HG03280 (cell line): ENCODE measurements around the gene NTSR1.
"Not testable (repeated sequence)": the region's sequence is repeated elsewhere in the genome, so short reads cannot be mapped to it uniquely, and the experiment has no call there.

ENCODE experiments used
- ATAC-seq: cut with Tn5 transposase; IDR thresholded peaks from one replicate; pipeline ENCODE4 v1.9.1; 2021; ENCODE audit warnings: mild to moderate bottlenecking, moderate library complexity; ENCODE audit not compliant: unreplicated experiment

Gene NTSR1

GRCh38 chr20:62671765-62672164 is 36.9 kb upstream of the NTSR1 start:
- no peak for ATAC-seq

DNA sequence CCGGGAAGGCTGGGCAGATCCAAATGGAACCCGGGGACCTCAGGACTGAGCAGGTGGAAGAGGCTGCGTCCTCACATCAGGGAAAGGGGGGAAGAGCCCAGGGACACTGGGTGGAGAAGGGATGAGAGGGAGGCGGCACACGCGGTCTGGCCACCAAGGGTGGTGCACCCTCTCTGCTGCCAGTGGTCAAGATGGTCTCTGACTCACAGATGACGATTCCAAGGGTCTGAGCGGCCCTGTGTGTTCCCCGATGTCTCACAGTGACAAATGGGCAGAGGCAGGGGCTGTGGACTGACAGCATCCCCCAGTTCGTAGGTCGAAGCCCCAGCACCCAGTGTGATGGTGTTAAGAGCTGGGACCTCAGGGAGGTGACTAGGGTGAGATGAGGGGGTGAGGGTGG is 34.3 kb upstream of the NTSR1 start:
- ATAC-seq, result no peak

GRCh38 chr20:62675156-62675876 is 33.3 kb upstream of the NTSR1 start:
- no peak for ATAC-seq

GRCh38 chr20:62675877-62676260 is 32.8 kb upstream of the NTSR1 start:
- ATAC-seq, result no peak

- ATAC-seq, result no peak
Measured at GRCh38 chr20:62676976-62677375, 31.7 kb upstream of the NTSR1 start.

DNA sequence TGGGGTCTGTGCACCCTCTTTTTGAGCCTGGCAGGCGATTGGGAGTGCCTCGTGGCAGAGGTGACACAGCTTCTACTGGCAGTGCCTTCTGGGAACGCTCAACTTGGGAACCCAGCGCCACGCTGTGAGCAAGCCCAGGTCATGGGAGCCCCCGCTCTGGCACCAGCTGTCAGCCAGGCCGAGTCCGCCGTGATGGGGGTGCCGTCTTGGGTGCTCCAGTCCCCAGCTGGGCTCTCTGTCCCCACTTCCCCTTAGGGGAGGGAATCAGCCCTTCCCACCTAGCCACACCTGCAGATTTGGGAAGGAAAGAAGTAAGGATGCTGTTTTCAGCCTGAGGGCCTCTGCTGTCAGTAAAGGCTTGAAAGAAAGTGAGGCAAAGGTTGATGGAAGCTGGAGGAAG is 31.0 kb upstream of the NTSR1 start:
- ATAC-seq, result no peak

DNA sequence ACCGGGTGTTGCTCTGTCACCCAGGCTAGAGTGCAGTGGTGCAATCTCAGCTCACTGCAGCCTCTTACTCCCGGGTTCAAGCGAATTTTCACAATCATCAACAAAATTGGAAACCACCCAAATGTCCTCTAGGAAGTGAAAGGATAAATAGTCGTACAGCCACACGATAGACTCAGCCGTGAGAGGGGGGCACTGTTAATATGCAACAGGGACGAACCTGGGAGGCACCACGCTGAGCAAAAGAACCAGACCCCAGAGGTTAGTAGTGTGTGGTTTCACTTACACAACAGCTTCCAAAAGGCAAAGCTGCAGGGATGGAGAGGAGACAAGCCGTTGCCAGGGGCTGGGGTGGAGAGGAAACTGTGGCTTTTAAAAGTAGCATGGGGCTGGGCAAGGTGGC is 30.1 kb upstream of the NTSR1 start:
- no peak for ATAC-seq

GRCh38 chr20:62679978-62680589 is 28.6 kb upstream of the NTSR1 start:
- no peak for ATAC-seq

- ATAC-seq, result no peak
Measured at GRCh38 chr20:62682912-62683517, 25.6 kb upstream of the NTSR1 start.

GRCh38 chr20:62683660-62684322 is 24.8 kb upstream of the NTSR1 start:
- not testable (repeated sequence) for ATAC-seq

GRCh38 chr20:62684981-62685380 is 23.7 kb upstream of the NTSR1 start:
- ATAC-seq, result no peak

DNA sequence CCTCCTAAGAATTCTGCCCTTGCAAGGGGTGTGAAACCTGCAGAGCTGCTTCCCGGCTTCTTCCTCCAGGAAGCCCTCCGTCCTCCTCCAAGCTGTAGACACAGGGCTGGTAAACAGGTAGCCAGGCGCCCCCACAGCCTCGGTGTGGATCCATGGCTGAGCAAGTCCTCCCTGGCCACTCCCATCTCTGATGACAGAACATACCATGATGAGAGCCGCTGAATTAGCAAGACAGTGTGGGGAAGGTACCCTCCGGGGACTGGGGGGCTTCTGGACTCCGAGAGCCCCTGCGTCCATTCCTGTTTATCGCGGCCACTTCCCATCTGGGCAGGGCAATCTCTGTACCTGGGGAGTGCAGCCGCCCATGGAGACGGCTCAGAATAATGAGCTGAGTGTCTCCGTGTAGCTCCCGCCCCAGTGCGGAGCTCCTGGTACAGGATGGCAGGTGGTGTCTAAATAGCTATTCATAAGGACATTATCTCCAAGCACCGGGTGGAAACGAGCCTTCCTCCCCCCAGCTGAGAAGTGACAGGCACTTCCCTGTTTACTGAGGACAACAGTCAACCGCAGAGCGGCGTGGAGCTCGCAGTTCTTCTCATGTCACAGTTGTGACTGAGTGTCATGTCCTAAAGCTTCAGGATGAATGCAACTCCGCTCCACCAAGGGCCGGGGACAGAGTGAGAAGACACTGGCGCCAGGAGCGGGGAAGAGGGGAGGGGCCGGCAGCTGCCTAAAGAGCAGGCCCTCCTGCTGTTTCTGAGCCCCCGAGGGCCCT is 22.7 kb upstream of the NTSR1 start:
- ATAC-seq, result no peak

DNA sequence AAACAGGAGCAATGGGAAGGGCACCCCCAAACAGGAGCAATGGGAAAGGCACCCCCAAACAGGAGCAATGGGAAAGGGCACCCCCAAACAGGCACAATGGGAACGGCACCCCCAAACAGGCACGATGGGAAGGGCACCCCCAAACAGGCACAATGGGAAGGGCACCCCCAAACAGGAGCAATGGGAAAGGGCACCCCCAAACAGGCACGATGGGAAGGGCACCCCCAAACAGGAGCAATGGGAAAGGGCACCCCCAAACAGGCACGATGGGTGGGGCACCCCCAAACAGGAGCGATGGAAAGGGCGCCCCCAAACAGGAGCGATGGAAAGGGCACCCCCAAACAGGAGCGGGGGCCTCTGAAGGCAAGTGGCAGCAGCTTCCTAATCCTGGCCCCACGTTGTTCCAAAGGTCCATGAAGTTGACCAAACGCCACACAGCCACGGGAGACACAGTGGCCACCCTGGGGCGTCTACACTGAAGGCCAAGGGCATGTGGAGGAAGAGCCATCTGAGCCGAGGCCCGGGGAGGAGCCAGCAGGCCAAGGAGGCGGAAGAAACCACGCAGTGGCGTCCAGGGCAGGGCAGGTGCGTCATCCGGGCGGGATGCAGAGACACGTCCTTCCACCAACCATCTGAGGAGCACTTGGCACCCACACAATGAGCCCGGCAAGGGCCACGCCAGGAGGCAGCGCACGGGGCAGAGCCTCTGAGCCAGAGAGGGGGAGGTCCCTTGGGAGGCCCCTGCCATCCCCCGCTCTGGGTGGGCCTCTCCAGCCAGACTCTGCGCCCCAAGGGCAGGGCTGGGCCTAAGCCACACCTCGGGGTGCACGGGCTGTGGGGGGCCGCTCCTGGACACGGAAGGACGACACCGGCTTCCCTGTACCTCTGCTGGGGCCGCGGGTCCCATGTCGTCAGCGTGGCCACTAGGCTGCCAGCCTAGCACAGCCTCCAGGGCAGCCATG is 21.5 kb upstream of the NTSR1 start:
- ATAC-seq, result no peak

DNA sequence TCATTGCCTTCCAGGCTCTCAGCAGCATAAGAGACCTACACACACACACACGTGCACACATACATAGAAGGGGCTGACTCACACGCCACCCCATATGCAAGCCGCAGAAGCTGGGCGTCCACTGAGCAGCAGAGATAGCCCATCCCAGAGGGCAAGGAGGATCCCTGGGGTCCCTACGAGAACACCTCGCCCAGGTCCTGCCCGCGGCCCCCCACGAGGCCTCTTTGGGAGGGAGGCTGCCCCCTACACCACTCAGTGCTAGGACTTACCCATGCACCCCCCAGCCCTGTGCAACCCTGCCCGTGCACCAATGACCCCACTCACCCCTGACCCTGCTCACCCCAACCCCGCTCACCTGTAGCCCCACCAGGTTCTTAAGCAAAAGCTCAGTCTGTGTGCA is 20.6 kb upstream of the NTSR1 start:
- no peak for ATAC-seq

DNA sequence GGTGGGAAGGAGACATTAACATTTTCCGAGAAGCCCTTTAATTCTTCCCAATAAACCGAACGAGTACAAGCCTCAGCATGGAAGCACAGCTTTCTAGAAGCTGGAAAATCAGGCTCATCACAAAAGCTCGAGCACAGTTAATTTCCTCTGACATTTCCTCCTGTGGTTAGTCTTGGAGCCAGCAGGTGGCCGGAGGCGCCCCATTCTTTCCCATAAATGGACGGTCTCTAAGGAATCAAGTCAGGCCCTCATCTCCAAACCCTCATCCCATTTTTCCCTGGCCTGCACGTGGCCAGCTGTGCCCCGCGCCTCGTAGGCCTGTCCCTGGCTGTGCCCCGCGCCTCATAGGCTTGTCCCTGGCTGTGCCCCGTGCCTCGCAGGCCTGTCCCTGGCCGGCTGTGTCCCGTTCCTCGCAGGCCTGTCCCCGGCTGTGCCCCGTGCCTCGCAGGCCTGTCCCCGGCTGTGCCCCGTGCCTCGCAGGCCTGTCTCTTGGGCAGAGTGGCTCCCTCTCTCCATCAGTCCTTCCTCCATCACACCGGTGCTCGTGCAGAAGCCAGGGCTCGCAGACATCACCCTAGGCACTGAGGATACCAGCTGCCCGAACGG is 19.7 kb upstream of the NTSR1 start:
- no peak for ATAC-seq

GRCh38 chr20:62689861-62690260 is 18.8 kb upstream of the NTSR1 start:
- no peak for ATAC-seq

DNA sequence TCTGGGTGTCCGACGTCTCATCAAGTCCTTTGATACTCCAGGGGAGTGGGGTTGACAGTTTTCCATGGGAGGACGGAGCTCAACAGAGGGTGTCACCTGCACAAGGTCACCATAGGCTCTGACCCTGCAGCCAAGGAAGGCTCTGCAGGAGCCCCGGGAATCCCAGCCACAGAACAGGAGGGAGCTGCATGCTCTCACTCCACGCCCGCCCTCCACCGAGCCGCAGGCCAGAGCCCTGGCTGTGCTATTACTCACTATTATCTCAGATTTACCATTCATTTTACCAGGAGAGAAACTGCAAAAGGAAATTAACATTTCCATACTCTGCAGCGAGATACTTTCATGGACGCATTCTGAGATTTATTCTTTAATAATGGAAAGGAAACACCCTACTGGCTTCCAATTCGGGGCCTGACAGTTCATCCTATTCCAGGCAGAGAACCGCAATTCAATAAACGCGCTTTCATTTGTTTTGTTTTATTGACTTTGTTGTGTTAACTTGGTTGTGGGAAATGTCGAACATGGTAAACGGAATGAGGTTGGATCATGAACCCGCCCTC is 18.3 kb upstream of the NTSR1 start:
- ATAC-seq, result no peak

DNA sequence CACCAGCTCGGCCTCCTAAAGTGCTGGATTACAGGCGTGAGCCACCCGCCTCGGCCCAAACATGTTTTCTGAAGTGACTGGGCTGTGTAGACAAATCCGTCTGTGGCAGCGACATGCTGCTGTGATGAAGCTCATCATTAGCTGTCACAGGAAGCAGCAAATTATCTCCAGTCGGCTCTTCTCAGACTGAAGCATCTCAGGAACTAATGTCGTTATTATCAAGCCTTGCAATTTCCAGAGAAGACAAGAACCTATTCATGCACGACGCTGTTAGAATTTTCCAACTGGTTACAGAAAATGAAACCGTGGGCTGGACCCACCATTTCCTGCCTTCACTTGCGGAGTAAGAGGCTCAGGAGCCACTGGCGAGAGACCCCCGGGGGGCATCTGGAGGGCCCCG is 17.1 kb upstream of the NTSR1 start:
- ATAC-seq, result no peak

- ATAC-seq, result no peak
Measured at GRCh38 chr20:62692176-62692575, 16.5 kb upstream of the NTSR1 start.
